ENCODE measurements around the gene TOM1.

- TF ChIP-seq CTCF (IDR thresholded peaks at IDR 0.05): no peak
- TF ChIP-seq EZH2 (IDR thresholded peaks at IDR 0.05; ENCODE audit: borderline replicate concordance, insufficient read depth, low read depth, low read length, poor library complexity, severe bottlenecking): no peak
Observed at GRCh38 chr22:35361001-35361558, 61.4 kb downstream of the TOM1 start.

Data from B cell (primary cell).